ENCODE data around the gene NRCAM. TPM values are rescaled to one million over a fixed set of nuclear protein-coding genes. Genes with fewer than 3 reads are reported as not detected.

The NRCAM gene
- total RNA-seq, 1 experiment from 2014 or later: 2.7 TPM

DNA sequence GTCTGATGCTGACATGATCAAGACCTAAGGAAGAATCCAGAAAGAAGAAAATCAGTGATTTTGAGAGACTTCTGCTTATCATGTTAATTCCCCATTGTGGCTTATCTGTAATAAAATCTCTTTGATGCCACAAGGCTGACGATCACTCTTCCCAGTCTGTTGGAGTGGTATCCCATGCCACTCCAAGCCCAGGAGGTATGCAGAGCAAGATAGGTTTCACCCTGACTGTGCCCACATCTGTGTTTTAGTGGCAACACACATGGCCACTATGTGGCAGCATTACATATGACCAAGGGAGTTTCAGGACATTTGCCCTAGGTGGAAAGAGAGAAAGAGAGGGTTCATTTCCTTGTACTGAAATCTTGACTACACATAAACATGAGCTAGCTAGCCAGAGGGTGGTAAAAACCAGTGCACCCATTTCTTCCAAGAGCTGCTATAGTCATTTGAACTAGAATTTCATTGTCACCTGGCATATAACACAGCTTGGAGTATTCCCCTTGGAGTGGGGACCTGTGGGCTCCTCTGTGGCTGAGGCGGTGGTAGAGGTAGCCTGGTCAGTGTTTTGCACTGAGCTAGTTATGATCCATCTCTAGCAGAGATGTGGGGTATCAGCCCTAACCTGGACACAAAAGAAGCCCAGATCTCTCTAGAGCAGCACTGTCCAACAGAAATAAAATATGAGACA, 346.9 kb downstream of the NRCAM start:
- Mint-ChIP-seq H3K4me1 (no peaks in the 10 kb centered on the region), H3K4me3 (no peak overlapping the region), H3K9me3 (no peaks in the 10 kb centered on the region), H3K27me3 (ENCODE audit: low read depth) (no peaks in the 10 kb centered on the region), H3K36me3 (no peaks in the 10 kb centered on the region), H3K27ac (no peak overlapping the region)
- ATAC-seq (peak; percentile 52), DNase-seq (ENCODE audit: low spot score) (no peak)
- ChIA-PET CTCF (interaction anchor here (1.0 kb wide), 1 partner anchor 36 kb away, joined by 3 read pairs; no protein-coding TSS in a partner anchor), POLR2A (no interaction called here)
- TF ChIP-seq GABPB1 (CRISPR knock-in tag; IDR thresholded peaks at IDR 0.05): 0 out of 2 replicates have a peak, but pooled peaks have one; percentile 15
- no peak for TF ChIP-seq ZNF396 (CRISPR knock-in tag; IDR thresholded peaks at IDR 0.05; ENCODE audit: borderline replicate concordance)

DNA sequence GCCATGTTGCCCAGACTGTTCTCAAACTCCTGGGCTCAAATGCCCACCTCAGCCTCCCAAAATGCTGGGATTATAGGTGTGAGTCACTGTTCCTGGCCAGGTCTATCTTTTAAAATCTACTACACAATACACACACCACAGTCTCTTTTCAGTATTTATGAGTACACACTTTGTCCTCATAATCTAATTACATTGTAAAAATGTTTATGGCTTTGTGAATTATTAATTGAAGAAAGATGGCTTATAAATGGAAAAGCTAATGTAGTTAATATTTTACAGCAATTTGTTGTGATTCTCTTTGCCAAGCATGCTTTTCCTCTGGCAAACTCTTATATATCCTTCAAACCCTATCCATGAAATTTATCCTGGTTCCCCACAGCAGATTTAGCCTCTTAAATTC, 348.1 kb downstream of the NRCAM start:
- POLR2A ChIA-PET: no interaction called here

DNA sequence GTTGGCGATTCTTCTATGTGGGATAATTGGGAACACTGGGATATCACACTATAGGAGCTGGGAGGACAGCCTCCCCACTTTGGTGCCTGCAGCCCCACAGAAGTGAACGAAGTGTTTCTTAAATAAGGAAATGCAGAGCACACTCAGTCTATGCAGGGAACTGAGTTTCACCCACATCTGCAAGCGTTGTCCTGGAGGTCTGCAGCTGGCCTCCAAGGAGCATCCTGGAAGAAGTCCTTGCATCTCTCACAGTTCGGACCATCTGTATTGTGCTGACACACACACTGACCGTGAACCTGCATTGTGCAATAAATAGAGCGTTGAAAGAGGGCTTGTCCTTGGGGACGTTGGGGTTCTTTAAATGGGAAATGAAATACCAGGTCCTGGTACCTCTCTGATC, 351.9 kb downstream of the NRCAM start:
- no peak for ATAC-seq
- CTCF ChIA-PET: interaction anchor here (0.7 to 1.4 kb wide), 2 partner anchors 8 to 42 kb away, joined by 3 to 4 read pairs; no protein-coding TSS in a partner anchor
- Mint-ChIP-seq H3K27me3 (ENCODE audit: low read depth) (no peaks in the 10 kb centered on the region), H3K36me3 (no peaks in the 10 kb centered on the region), H3K27ac (no peak overlapping the region), H3K4me1 (no peaks in the 10 kb centered on the region), H3K4me3 (no peak overlapping the region), H3K9me3 (no peaks in the 10 kb centered on the region)
- POLR2A ChIA-PET: no interaction called here
- no peak for DNase-seq (ENCODE audit: low spot score)
- TF ChIP-seq CREB1 (CRISPR knock-in tag; IDR thresholded peaks at IDR 0.05): no peak
- no peak for TF ChIP-seq SMAD4 (CRISPR knock-in tag; IDR thresholded peaks at IDR 0.05)
- TF ChIP-seq ZNF423 (CRISPR knock-in tag; IDR thresholded peaks at IDR 0.05): no peak
- no peak for TF ChIP-seq PRRX2 (CRISPR knock-in tag; IDR thresholded peaks at IDR 0.05)
- TF ChIP-seq, protein P1, sequence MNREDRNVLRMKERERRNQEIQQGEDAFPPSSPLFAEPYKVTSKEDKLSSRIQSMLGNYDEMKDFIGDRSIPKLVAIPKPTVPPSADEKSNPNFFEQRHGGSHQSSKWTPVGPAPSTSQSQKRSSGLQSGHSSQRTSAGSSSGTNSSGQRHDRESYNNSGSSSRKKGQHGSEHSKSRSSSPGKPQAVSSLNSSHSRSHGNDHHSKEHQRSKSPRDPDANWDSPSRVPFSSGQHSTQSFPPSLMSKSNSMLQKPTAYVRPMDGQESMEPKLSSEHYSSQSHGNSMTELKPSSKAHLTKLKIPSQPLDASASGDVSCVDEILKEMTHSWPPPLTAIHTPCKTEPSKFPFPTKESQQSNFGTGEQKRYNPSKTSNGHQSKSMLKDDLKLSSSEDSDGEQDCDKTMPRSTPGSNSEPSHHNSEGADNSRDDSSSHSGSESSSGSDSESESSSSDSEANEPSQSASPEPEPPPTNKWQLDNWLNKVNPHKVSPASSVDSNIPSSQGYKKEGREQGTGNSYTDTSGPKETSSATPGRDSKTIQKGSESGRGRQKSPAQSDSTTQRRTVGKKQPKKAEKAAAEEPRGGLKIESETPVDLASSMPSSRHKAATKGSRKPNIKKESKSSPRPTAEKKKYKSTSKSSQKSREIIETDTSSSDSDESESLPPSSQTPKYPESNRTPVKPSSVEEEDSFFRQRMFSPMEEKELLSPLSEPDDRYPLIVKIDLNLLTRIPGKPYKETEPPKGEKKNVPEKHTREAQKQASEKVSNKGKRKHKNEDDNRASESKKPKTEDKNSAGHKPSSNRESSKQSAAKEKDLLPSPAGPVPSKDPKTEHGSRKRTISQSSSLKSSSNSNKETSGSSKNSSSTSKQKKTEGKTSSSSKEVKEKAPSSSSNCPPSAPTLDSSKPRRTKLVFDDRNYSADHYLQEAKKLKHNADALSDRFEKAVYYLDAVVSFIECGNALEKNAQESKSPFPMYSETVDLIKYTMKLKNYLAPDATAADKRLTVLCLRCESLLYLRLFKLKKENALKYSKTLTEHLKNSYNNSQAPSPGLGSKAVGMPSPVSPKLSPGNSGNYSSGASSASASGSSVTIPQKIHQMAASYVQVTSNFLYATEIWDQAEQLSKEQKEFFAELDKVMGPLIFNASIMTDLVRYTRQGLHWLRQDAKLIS (CRISPR knock-in tag; IDR thresholded peaks at IDR 0.05; ENCODE audit: borderline replicate concordance): no peak
- no peak for TF ChIP-seq TEAD4 (CRISPR knock-in tag; IDR thresholded peaks at IDR 0.05)
- no peak for TF ChIP-seq RELA (CRISPR knock-in tag; IDR thresholded peaks at IDR 0.05; ENCODE audit: borderline replicate concordance)
- no peak for TF ChIP-seq ZNF232 (CRISPR knock-in tag; IDR thresholded peaks at IDR 0.05)
- no peak for TF ChIP-seq GTF2I (CRISPR knock-in tag; conservative IDR thresholded peaks at IDR 0.05)
- no peak for TF ChIP-seq SOX15 (CRISPR knock-in tag; IDR thresholded peaks at IDR 0.05)
- TF ChIP-seq, protein P2, sequence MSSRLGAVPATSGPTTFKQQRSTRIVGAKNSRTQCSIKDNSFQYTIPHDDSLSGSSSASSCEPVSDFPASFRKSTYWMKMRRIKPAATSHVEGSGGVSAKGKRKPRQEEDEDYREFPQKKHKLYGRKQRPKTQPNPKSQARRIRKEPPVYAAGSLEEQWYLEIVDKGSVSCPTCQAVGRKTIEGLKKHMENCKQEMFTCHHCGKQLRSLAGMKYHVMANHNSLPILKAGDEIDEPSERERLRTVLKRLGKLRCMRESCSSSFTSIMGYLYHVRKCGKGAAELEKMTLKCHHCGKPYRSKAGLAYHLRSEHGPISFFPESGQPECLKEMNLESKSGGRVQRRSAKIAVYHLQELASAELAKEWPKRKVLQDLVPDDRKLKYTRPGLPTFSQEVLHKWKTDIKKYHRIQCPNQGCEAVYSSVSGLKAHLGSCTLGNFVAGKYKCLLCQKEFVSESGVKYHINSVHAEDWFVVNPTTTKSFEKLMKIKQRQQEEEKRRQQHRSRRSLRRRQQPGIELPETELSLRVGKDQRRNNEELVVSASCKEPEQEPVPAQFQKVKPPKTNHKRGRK (CRISPR knock-in tag; IDR thresholded peaks at IDR 0.05; ENCODE audit: borderline replicate concordance): no peak
- TF ChIP-seq, protein P3, sequence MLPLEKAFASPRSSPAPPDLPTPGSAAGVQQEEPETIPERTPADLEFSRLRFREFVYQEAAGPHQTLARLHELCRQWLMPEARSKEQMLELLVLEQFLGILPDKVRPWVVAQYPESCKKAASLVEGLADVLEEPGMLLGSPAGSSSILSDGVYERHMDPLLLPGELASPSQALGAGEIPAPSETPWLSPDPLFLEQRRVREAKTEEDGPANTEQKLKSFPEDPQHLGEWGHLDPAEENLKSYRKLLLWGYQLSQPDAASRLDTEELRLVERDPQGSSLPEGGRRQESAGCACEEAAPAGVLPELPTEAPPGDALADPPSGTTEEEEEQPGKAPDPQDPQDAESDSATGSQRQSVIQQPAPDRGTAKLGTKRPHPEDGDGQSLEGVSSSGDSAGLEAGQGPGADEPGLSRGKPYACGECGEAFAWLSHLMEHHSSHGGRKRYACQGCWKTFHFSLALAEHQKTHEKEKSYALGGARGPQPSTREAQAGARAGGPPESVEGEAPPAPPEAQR (CRISPR knock-in tag; IDR thresholded peaks at IDR 0.05): no peak
- TF ChIP-seq, protein P4, sequence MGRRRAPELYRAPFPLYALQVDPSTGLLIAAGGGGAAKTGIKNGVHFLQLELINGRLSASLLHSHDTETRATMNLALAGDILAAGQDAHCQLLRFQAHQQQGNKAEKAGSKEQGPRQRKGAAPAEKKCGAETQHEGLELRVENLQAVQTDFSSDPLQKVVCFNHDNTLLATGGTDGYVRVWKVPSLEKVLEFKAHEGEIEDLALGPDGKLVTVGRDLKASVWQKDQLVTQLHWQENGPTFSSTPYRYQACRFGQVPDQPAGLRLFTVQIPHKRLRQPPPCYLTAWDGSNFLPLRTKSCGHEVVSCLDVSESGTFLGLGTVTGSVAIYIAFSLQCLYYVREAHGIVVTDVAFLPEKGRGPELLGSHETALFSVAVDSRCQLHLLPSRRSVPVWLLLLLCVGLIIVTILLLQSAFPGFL (CRISPR knock-in tag; IDR thresholded peaks at IDR 0.05; ENCODE audit: borderline replicate concordance): no peak
- TF ChIP-seq ATF1 (CRISPR knock-in tag; IDR thresholded peaks at IDR 0.05): no peak
- TF ChIP-seq ZNF317 (CRISPR knock-in tag; IDR thresholded peaks at IDR 0.05; ENCODE audit: borderline replicate concordance, low read depth): no peak
- TF ChIP-seq, protein P5, sequence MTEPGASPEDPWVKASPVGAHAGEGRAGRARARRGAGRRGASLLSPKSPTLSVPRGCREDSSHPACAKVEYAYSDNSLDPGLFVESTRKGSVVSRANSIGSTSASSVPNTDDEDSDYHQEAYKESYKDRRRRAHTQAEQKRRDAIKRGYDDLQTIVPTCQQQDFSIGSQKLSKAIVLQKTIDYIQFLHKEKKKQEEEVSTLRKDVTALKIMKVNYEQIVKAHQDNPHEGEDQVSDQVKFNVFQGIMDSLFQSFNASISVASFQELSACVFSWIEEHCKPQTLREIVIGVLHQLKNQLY (CRISPR knock-in tag; IDR thresholded peaks at IDR 0.05): no peak

More for the DNA sequence above, 348.1 kb downstream of the NRCAM start:
- H3K9me3 Mint-ChIP-seq: no peaks in the 10 kb centered on the region
- ATAC-seq (no peak), DNase-seq (ENCODE audit: low spot score) (no peak)
- no peaks in the 10 kb centered on the region for H3K27me3 Mint-ChIP-seq (ENCODE audit: low read depth)
- no peak overlapping the region for H3K27ac Mint-ChIP-seq
- H3K36me3 Mint-ChIP-seq: no peaks in the 10 kb centered on the region
- no peaks in the 10 kb centered on the region for H3K4me1 Mint-ChIP-seq
- TF ChIP-seq ZNF423 (CRISPR knock-in tag; IDR thresholded peaks at IDR 0.05) (no peak), ATF1 (CRISPR knock-in tag; IDR thresholded peaks at IDR 0.05) (no peak)
- H3K4me3 Mint-ChIP-seq: no peak overlapping the region
- CTCF ChIA-PET: no interaction called here
